ENCODE data around the gene SH3YL1.

SH3YL1 gene

GRCh38 chr2:236993-237539, 26.8 kb downstream of the SH3YL1 start:
- TF ChIP-seq CTCF (IDR thresholded peaks at IDR 0.05; ENCODE audit: insufficient read depth, missing control alignments): no peak
- no peak for DNase-seq (ENCODE audit: insufficient read length, low spot score)
- no peak for FAIRE-seq

GRCh38 chr2:234421-234820, 29.4 kb downstream of the SH3YL1 start:
- FAIRE-seq: no peak

GRCh38 chr2:233030-233429, 30.8 kb downstream of the SH3YL1 start:
- no peak for DNase-seq (ENCODE audit: insufficient read length, low spot score)
- no peak for FAIRE-seq
- TF ChIP-seq CTCF (IDR thresholded peaks at IDR 0.05; ENCODE audit: insufficient read depth, missing control alignments): no peak

More at GRCh38 chr2:234421-234820, 29.4 kb downstream of the SH3YL1 start:
- TF ChIP-seq CTCF (IDR thresholded peaks at IDR 0.05; ENCODE audit: insufficient read depth, missing control alignments): no peak
- DNase-seq (ENCODE audit: insufficient read length, low spot score): no peak

- FAIRE-seq: no peak
- TF ChIP-seq CTCF (IDR thresholded peaks at IDR 0.05; ENCODE audit: insufficient read depth, missing control alignments): no peak
- no peak for DNase-seq (ENCODE audit: insufficient read length, low spot score)
These were observed 32.2 kb downstream of the SH3YL1 start for GRCh38 chr2:231521-232185.

GRCh38 chr2:228518-229278, 35.1 kb downstream of the SH3YL1 start:
- DNase-seq (ENCODE audit: insufficient read length, low spot score) (no peak), FAIRE-seq (no peak)

GRCh38 chr2:228115-228514, 35.7 kb downstream of the SH3YL1 start:
- DNase-seq (ENCODE audit: insufficient read length, low spot score) (no peak), FAIRE-seq (no peak)
- TF ChIP-seq CTCF (IDR thresholded peaks at IDR 0.05; ENCODE audit: insufficient read depth, missing control alignments): no peak

More at GRCh38 chr2:228518-229278, 35.1 kb downstream of the SH3YL1 start:
- TF ChIP-seq CTCF (IDR thresholded peaks at IDR 0.05; ENCODE audit: insufficient read depth, missing control alignments): no peak
